CD14-positive monocyte (primary cell): Measurements from ENCODE around the gene ZDHHC13. TPM values are rescaled to one million over a fixed set of nuclear protein-coding genes. Genes with fewer than 3 reads are reported as not detected.

Experiments used
- DNase-seq, 3 donors: peaks; one replicate each; pipeline ENCODE4 v3.0.0-alpha.2; 2011 to 2022
- H2AFZ ChIP-seq: 2 replicates; pipeline ENCODE4 v1.6.0; 2012; ENCODE audit warnings: mild to moderate bottlenecking, low read depth, low read length, inconsistent platforms; ENCODE audit not compliant: insufficient read depth, poor library complexity, severe bottlenecking
- H3K27ac ChIP-seq, 2 donors: 1 replicate in 1 of 2; 2 replicates in 1 of 2; pipeline ENCODE4 v1.5.1; 2012 to 2013; ENCODE audit warnings: low read length in 2 of 2, control low read depth in 1 of 2, inconsistent platforms in 1 of 2, low read depth in 1 of 2, mild to moderate bottlenecking in 1 of 2
- H3K27me3 ChIP-seq, 2 donors: one replicate each; pipeline versions ENCODE4 v1.6.0 to v1.6.1; 2011 to 2013; ENCODE audit warnings: low read length in 2 of 2; ENCODE audit not compliant: control insufficient read depth in 2 of 2, insufficient read depth in 2 of 2
- H3K36me3 ChIP-seq, 2 donors: replicated peaks in 1 of 2; 1 replicate in 1 of 2; 2 replicates in 1 of 2; pipeline versions ENCODE4 v1.5.1 to v1.6.1; 2012 to 2013; ENCODE audit warnings: low read length in 2 of 2, control low read depth in 1 of 2, inconsistent platforms in 1 of 2, mild to moderate bottlenecking in 1 of 2; ENCODE audit not compliant: insufficient read depth in 2 of 2, control insufficient read depth in 1 of 2
- H3K4me1 ChIP-seq, 2 donors: 1 replicate in 1 of 2; 2 replicates in 1 of 2; pipeline versions ENCODE4 v1.5.1 to v1.6.1; 2012 to 2013; ENCODE audit warnings: low read length in 2 of 2, control low read depth in 1 of 2, inconsistent platforms in 1 of 2, mild to moderate bottlenecking in 1 of 2, moderate library complexity in 1 of 2; ENCODE audit not compliant: insufficient read depth in 2 of 2, control insufficient read depth in 1 of 2
- H3K4me2 ChIP-seq: replicated peaks from 2 replicates; pipeline ENCODE3; 2012; ENCODE audit warnings: low read length, moderate library complexity, mild to moderate bottlenecking; ENCODE audit not compliant: poor library complexity, severe bottlenecking; ENCODE audit errors: extremely low read depth
- H3K4me3 ChIP-seq, 3 experiments: fragments of 200-600 bp in 1 of 3; sonication (generic) in 1 of 3; replicated peaks in 1 of 3; 1 replicate in 2 of 3; 2 replicates in 1 of 3; pipeline ENCODE4 v1.5.1; 2011 to 2013; ENCODE audit warnings: low read length in 3 of 3, mild to moderate bottlenecking in 3 of 3, control low read depth in 2 of 3, low read depth in 2 of 3, inconsistent platforms in 1 of 3, moderate library complexity in 1 of 3
- H3K79me2 ChIP-seq: 2 replicates; pipeline ENCODE4 v1.6.0; 2012; ENCODE audit warnings: mild to moderate bottlenecking, control low read depth, inconsistent platforms, low read length, moderate library complexity; ENCODE audit not compliant: insufficient read depth
- H3K9ac ChIP-seq: 2 replicates; pipeline ENCODE4 v1.6.0; 2017; ENCODE audit warnings: low read length, mild to moderate bottlenecking; ENCODE audit not compliant: insufficient read depth, poor library complexity, severe bottlenecking
- H3K9me3 ChIP-seq, 2 donors: replicated peaks in 1 of 2; 1 replicate in 1 of 2; 2 replicates in 1 of 2; pipeline versions ENCODE4 v1.5.1 to v1.6.1; 2012 to 2013; ENCODE audit warnings: low read length in 2 of 2, control low read depth in 1 of 2; ENCODE audit not compliant: control insufficient read depth in 1 of 2, insufficient read depth in 1 of 2
- H4K20me1 ChIP-seq: 2 replicates; pipeline ENCODE4 v1.6.0; 2012; ENCODE audit warnings: mild to moderate bottlenecking, low read length, control low read depth, moderate library complexity; ENCODE audit not compliant: insufficient read depth
- H3K27ac Mint-ChIP-seq, 7 donors: one replicate each; pipeline ENCODE4 v1.8.0; 2020; ENCODE audit warnings: mild to moderate bottlenecking in 7 of 7, mixed read lengths in 7 of 7, moderate library complexity in 6 of 7, inconsistent platforms in 2 of 7
- H3K27me3 Mint-ChIP-seq, 3 donors: one replicate each; pipeline ENCODE4 v1.8.0; 2021 to 2022; ENCODE audit warnings: low read depth in 3 of 3, mild to moderate bottlenecking in 3 of 3, mixed read lengths in 3 of 3, moderate library complexity in 3 of 3, inconsistent platforms in 1 of 3
- H3K36me3 Mint-ChIP-seq, 2 donors: one replicate each; pipeline ENCODE4 v1.8.0; 2020; ENCODE audit warnings: mixed read lengths in 2 of 2, inconsistent platforms in 1 of 2, mild to moderate bottlenecking in 1 of 2
- H3K4me1 Mint-ChIP-seq: one replicate; pipeline ENCODE4 v1.8.0; 2020; ENCODE audit warnings: mild to moderate bottlenecking, mixed read lengths
- H3K4me3 Mint-ChIP-seq, 2 donors: one replicate each; pipeline ENCODE4 v1.8.0; 2020; ENCODE audit warnings: mild to moderate bottlenecking in 2 of 2, mixed read lengths in 2 of 2, moderate library complexity in 1 of 2
- H3K9me3 Mint-ChIP-seq, 7 donors: one replicate each; pipeline ENCODE4 v1.8.0; 2020 to 2022; ENCODE audit warnings: mixed read lengths in 7 of 7, mild to moderate bottlenecking in 6 of 7, moderate library complexity in 6 of 7, inconsistent platforms in 2 of 7
- CTCF ChIP-seq: fragments of 200-600 bp; IDR thresholded peaks from one replicate; pipeline ENCODE4 v1.8.0; 2022; ENCODE audit warnings: antibody characterized with exemption, mild to moderate bottlenecking
- WGBS: methylation state at CpG from one replicate; pipeline ENCODE4 v1.1.5; 2013; ENCODE audit warnings: missing lambda C conversion rate; ENCODE audit not compliant: insufficient coverage; 5-methylcytosine and 5-hydroxymethylcytosine counted together
- intact Hi-C, 2 donors: fragments of 100-400 bp; cut with micrococcal nuclease; formaldehyde crosslinking; loops; one replicate each; pipeline versions ENCODE4 v1.15.0 to v1.15.1; 2023
- polyA plus RNA-seq, 3 donors: library from polyadenylated mRNA; depleted of rRNA in 1 of 3; unstranded in 2 of 3; stranded (reverse) in 1 of 3; fragments of 300-500 nt in 2 of 3; fragments of >200 nt in 1 of 3; fragmentation: Illumina TruSeq in 2 of 3; gene quantifications; 1 replicate in 2 of 3; 2 replicates in 1 of 3; pipeline ENCODE4 v1.2.3, GENCODE V29; 2012 to 2021

Gene ZDHHC13
- polyA plus RNA-seq, 3 donors: 5.6 to 7.5 (median 5.6) TPM

DNA sequence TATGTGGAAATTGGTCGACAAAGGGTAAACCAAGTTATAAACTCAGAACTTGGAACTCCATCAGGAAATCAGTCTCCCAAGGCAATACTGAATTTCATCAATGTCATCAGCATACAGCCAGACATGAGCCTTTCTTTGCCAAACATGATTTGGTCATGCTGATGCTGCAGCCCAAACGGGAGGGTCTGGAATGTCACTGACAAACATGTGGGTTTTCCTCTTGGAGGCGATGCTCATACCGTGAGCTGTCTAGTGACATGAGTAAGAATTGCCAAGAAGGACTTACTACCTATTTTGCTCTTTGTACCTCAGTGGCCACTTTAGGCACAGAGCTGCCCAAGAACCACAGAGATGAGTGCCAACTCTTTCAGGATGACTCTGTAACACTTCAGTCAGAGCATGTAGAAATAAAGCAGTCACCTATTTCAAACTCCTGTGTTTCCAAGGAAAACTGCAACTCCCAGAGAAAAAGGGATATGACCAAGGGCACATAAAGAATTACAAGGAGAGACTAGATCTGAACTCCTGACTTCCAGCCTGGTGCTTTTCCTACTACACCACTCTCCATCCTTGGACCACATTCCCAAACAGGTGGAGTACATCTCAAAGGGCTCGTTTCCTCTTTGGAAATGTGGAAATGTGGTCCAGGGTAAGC, 32.2 kb upstream of the ZDHHC13 start:
- H3K9me3 Mint-ChIP-seq: peaks cover 0 to 5% (median 0%) of the 10 kb centered on the region in 7 donors
- Histone ChIP-seq H2AFZ (no peak overlapping the region), H3K27me3 (no peaks in the 10 kb centered on the region), H3K79me2 (no peaks in the 10 kb centered on the region), H3K27ac (no peak overlapping the region), H3K36me3 (no peaks in the 10 kb centered on the region), H3K4me3 (no peak overlapping the region), H3K4me2 (no peak overlapping the region), H3K4me1 (no peaks in the 10 kb centered on the region), H3K9ac (no peak overlapping the region), H4K20me1 (no peaks in the 10 kb centered on the region), H3K9me3 (no peaks in the 10 kb centered on the region)
- intact Hi-C loops: no loop called here
- H3K36me3 Mint-ChIP-seq: no peaks in the 10 kb centered on the region
- no peak for DNase-seq
- 88% methylated on average over 1 of the region's 5 CpGs for WGBS
- no peak for TF ChIP-seq CTCF
- H3K27ac Mint-ChIP-seq: no peak overlapping the region
- H3K4me3 Mint-ChIP-seq: no peak overlapping the region
- no peaks in the 10 kb centered on the region for H3K4me1 Mint-ChIP-seq
- peaks cover 0 to 4% (median 1%) of the 10 kb centered on the region in 3 donors for H3K27me3 Mint-ChIP-seq

DNA sequence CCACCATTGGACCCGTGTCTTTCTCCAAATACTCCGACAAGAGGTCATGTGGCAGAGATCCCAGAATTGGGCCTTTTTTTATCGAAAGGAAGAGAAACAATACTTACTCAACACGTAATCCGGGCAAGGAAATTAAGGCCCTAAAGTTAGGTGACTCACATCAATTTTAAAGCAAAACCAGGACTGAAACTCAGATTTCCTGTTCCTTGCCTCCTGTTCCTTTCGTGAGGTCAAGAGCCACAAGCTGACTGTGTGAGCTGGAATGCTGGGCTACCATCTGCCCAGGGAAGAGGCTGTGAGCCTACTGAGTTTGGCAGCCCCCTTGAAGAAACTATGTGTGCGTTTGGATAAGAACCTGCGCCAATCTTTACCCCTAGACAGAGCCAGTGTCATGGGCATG, 29.3 kb upstream of the ZDHHC13 start:
- H3K9ac ChIP-seq: no peak overlapping the region
- no peaks in the 10 kb centered on the region for H3K4me1 ChIP-seq
- H3K4me2 ChIP-seq: no peak overlapping the region
- no peaks in the 10 kb centered on the region for H3K36me3 Mint-ChIP-seq
- no peaks in the 10 kb centered on the region for H3K27me3 ChIP-seq
- no peak overlapping the region for H2AFZ ChIP-seq
- no peaks in the 10 kb centered on the region for H4K20me1 ChIP-seq
- no peaks in the 10 kb centered on the region for H3K4me1 Mint-ChIP-seq
- H3K36me3 ChIP-seq: no peaks in the 10 kb centered on the region
- intact Hi-C loops: no loop called here
- H3K9me3 Mint-ChIP-seq: peaks cover 0 to 5% (median 0%) of the 10 kb centered on the region in 7 donors
- H3K79me2 ChIP-seq: no peaks in the 10 kb centered on the region
- no peaks in the 10 kb centered on the region for H3K9me3 ChIP-seq
- no peak for DNase-seq
- H3K27ac Mint-ChIP-seq: no peak overlapping the region
- H3K27ac ChIP-seq: no peak overlapping the region
- TF ChIP-seq CTCF: no peak
- no peak overlapping the region for H3K4me3 ChIP-seq
- peaks cover 0 to 2% (median 0%) of the 10 kb centered on the region in 3 donors for H3K27me3 Mint-ChIP-seq
- H3K4me3 Mint-ChIP-seq: no peak overlapping the region
- 80% methylated on average over 6 of the region's 8 CpGs for WGBS
